Activated CD4-positive, alpha-beta memory T cell treated with anti-CD3 and anti-CD28 coated beads for 36 hours (primary cell): ENCODE measurements around the gene RAP1GAP. TPM values are rescaled to one million over a fixed set of nuclear protein-coding genes. Genes with fewer than 3 reads are reported as not detected.
"Not testable (repeated sequence)": the region's sequence is repeated elsewhere in the genome, so short reads cannot be mapped to it uniquely, and the experiment has no call there.

Source experiments
- CTCF ChIA-PET: fragments of 350-600 bp; sonication (Branson Sonifier 250); formaldehyde crosslinking; loops from one replicate; lab custom pipeline; 2021; ENCODE audit warnings: antibody characterized with exemption, inconsistent platforms; lab: Charles Lee
- POLR2A ChIA-PET: fragments of 350-600 bp; sonication (Branson Sonifier 250); formaldehyde crosslinking; loops from one replicate; lab custom pipeline; 2021; ENCODE audit warnings: antibody characterized with exemption; lab: Charles Lee
- DNase-seq: peaks from one replicate; pipeline ENCODE4 v3.0.0-alpha.2; 2020
- H3K27ac Mint-ChIP-seq: one replicate; pipeline ENCODE4 v1.8.0; 2021; ENCODE audit warnings: mixed read lengths
- H3K27me3 Mint-ChIP-seq: one replicate; pipeline ENCODE4 v1.8.0; 2021; ENCODE audit warnings: mixed read lengths
- H3K36me3 Mint-ChIP-seq: one replicate; pipeline ENCODE4 v1.8.0; 2021; ENCODE audit warnings: mixed read lengths
- H3K4me1 Mint-ChIP-seq: one replicate; pipeline ENCODE4 v1.8.0; 2021; ENCODE audit warnings: low read depth, mixed read lengths
- H3K4me3 Mint-ChIP-seq: one replicate; pipeline ENCODE4 v1.8.0; 2021; ENCODE audit warnings: mild to moderate bottlenecking, mixed read lengths
- H3K9me3 Mint-ChIP-seq: one replicate; pipeline ENCODE4 v1.8.0; 2021; ENCODE audit warnings: mixed read lengths
- intact Hi-C: fragments of 100-400 bp; cut with micrococcal nuclease; formaldehyde crosslinking; loops from one replicate; pipeline ENCODE4 v1.15.1; 2023
- total RNA-seq, 2 experiments: library from RNA; stranded (reverse); gene quantifications; one replicate each; pipeline ENCODE4 v1.2.3, GENCODE V29; 2021

The RAP1GAP gene
- total RNA-seq, 2 experiments from 2014 or later, result 1.1 to 1.7 TPM

DNA sequence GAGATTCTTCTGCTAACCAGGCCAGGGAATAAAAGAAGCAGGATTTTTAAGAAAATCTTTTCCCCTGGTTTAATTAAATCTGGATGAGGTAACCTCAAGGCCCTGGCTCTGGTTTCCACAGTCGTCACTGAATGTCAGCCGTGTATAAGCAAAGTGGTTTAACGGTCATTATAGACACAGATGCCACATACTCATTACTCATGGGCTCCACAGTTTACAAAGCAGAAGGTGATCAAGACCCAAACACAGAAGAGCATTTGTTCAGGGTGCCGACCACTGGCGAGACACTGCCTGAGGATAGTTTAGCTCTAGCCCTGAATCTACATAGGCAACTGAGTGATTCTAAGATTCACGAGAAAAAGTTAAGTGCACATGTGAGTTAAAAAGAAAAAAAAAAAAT lies 27.8 kb upstream of the RAP1GAP start:
- H3K36me3 Mint-ChIP-seq, result peaks cover 49% of the 10 kb centered on the region
- intact Hi-C loops, result no loop called here

DNA sequence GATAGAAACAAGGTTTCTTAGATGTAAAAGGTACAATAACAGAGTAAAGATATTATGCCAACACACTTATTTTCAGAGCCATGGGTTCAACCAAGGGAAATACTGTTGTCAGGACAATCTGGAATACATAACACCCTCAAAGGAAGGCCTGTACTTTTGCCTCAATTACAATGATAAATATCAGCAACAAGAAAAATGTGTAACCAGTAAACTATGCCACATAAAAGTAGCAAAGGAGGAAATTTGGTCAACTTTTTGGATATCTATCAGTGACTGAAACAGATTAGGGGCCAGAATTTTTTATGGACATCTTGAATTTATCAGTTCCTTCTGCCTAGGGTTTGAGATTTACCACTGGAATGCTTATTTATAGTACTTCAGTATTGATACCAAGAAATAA lies 24.6 kb upstream of the RAP1GAP start:
- Mint-ChIP-seq H3K27me3 (no peaks in the 10 kb centered on the region), H3K4me1 (no peaks in the 10 kb centered on the region), H3K9me3 (no peaks in the 10 kb centered on the region), H3K27ac (no peak overlapping the region), H3K36me3 (peaks cover 45% of the 10 kb centered on the region), H3K4me3 (no peak overlapping the region)
- DNase-seq, result no peak
- CTCF ChIA-PET, result no interaction called here
- POLR2A ChIA-PET, result no interaction called here
- intact Hi-C loops, result no loop called here

More for the DNA sequence above, 27.8 kb upstream of the RAP1GAP start:
- no peaks in the 10 kb centered on the region for H3K9me3 Mint-ChIP-seq
- CTCF ChIA-PET, result no interaction called here
- H3K27ac Mint-ChIP-seq, result no peak overlapping the region
- no peaks in the 10 kb centered on the region for H3K27me3 Mint-ChIP-seq
- POLR2A ChIA-PET, result no interaction called here
- no peak overlapping the region for H3K4me3 Mint-ChIP-seq
- H3K4me1 Mint-ChIP-seq, result no peaks in the 10 kb centered on the region
- DNase-seq, result no peak

DNA sequence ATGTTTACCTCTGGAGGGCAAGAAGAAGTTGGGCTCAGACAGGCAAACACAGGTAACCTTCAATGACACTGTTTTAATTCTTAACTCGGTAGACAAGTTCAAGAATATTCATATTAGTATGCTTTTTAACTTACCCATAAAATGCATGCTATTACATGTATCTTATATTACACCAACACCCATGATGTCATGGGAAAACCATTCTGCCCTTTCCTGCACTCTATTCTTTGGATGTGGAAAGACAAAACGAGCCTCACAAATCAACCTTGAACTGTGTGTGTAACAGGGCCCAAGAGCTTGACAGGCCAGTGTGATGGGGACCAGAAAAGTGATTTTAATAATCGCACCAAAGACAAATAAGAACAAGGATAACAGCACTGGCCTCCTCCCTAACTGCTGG lies 22.6 kb upstream of the RAP1GAP start:
- no peaks in the 10 kb centered on the region for H3K27me3 Mint-ChIP-seq
- no peaks in the 10 kb centered on the region for H3K4me1 Mint-ChIP-seq
- H3K4me3 Mint-ChIP-seq, result no peak overlapping the region
- intact Hi-C loops, result no loop called here
- H3K9me3 Mint-ChIP-seq, result no peaks in the 10 kb centered on the region
- H3K36me3 Mint-ChIP-seq, result peaks cover 55% of the 10 kb centered on the region
- H3K27ac Mint-ChIP-seq, result no peak overlapping the region
- CTCF ChIA-PET, result no interaction called here
- POLR2A ChIA-PET, result no interaction called here
- DNase-seq, result no peak

DNA sequence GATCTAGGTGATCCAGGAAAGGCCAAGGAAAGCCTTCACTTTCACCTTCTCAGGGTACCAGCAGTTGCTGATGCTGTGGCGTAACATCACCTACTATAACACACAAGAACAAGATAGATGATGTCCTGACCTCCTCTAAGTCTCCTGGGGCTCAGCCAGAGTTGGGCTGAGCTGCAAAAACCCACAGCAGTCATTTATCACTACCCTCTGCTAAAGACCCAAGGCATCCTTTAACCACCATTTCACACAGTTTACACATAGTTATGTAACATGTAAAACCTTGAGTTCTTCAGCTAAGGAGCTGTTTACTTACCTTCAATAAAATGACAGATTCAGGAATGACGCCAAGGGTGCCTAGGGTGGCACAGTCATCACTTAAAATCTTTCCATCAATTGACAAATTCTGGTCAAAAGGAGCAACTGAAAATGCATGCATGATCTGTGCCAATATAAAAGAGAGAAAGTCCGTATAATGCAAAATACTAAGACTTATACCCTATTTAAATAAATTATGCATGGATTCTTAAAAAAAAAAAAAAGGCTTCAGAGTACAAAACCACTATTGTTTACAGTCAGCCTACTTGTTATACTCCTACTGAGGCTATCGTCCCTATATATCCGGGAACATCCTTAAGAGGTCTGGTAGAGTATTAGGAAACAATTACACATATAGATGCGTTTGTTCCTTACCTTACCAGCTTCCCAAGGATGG lies 20.7 kb upstream of the RAP1GAP start:
- Mint-ChIP-seq H3K9me3 (no peaks in the 10 kb centered on the region), H3K4me1 (no peaks in the 10 kb centered on the region), H3K4me3 (no peak overlapping the region), H3K27ac (no peak overlapping the region), H3K27me3 (no peaks in the 10 kb centered on the region), H3K36me3 (peaks cover 70% of the 10 kb centered on the region)
- no peak for DNase-seq
- intact Hi-C loops, result no loop called here
- POLR2A ChIA-PET, result no interaction called here
- CTCF ChIA-PET, result no interaction called here

DNA sequence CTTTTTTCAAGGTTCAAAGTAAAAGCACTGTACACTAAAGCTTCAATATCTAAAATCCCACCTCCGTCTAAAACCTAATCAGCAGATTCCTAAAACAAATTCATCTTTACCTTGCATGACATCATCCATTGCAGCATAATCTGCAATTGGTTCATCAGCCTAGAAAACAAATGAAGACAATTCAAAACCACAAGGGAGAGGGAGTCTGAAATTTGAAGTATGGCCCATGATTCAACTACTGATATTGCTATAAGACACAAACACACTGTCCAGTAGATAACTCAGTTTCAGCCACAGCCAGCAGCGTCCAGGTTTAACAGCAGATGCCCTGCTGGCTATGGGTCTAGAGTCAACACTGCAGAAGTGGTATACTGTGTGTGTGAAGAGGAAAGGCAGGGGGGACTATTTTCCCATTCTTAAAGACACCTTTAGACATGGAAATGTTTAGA lies 17.9 kb upstream of the RAP1GAP start:
- H3K4me1 Mint-ChIP-seq, result no peaks in the 10 kb centered on the region
- H3K9me3 Mint-ChIP-seq, result no peaks in the 10 kb centered on the region
- no peak overlapping the region for H3K4me3 Mint-ChIP-seq
- ChIA-PET POLR2A (no interaction called here), CTCF (no interaction called here)
- H3K27ac Mint-ChIP-seq, result no peak overlapping the region
- DNase-seq, result no peak
- no peaks in the 10 kb centered on the region for H3K27me3 Mint-ChIP-seq
- peaks cover 62% of the 10 kb centered on the region for H3K36me3 Mint-ChIP-seq
- intact Hi-C loops, result no loop called here

DNA sequence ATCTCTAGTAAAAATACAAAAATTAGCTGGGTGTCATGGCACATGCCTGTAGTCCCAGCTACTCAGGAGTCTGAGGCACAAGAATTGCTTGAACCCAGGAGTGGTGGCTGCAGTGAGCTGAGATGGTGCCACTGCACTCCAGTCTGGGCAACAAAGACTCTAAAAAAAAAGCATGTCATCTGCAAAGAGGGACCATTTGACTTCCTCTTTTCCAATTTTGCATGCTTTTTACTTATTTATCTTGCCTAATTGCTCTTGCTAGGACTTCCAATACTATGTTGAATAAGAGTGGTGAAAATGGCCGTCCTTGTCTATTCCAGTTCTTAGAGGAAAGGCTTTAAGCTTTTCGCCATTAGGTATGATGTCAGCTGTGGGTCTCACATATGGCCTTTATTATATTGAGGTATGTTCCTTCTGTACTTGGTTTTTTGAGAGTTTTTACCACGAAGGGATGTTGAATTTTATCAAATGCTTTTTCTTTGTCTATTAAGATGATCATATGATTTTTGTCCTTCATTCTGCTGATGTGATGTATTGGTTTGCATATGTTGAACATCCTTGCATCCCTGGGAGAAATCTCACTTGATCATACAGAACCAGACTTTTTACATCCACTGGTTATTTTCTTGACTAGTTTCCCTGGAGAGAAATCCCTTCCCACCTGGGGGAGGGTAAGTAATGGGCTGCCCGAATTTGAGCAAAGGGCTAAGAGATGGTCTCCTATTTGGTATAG lies 17.0 kb upstream of the RAP1GAP start:
- no peak for DNase-seq
- CTCF ChIA-PET, result no interaction called here
- intact Hi-C loops, result no loop called here
- Mint-ChIP-seq H3K4me3 (no peak overlapping the region), H3K4me1 (peaks cover 4% of the 10 kb centered on the region), H3K36me3 (peaks cover 57% of the 10 kb centered on the region), H3K27ac (no peak overlapping the region), H3K9me3 (no peaks in the 10 kb centered on the region), H3K27me3 (no peaks in the 10 kb centered on the region)
- POLR2A ChIA-PET, result no interaction called here

DNA sequence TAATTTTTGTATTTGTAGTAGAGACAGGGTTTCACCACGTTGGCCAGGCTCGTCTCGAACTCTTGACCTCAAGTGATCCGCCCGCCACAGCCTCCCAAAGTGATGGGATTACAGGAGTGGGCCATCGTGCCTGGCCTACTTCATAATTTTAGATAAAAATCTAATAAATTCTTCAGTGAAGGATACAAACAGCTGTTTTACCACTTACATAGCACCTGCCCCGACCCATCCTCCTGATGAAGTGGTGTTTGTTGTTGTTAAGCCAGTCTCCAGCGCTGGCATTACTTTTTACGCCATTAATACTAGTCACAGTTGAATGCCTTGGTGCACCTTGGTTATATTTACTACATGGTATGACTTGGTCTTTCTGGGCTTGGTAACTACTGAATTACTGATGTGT lies 12.3 kb upstream of the RAP1GAP start:
- no peak for DNase-seq
- ChIA-PET CTCF (no interaction called here), POLR2A (no interaction called here)
- H3K27ac Mint-ChIP-seq, result peak overlapping the region; percentile 56
- no peaks in the 10 kb centered on the region for H3K9me3 Mint-ChIP-seq
- intact Hi-C loops, result no loop called here
- peaks cover 8% of the 10 kb centered on the region for H3K4me1 Mint-ChIP-seq
- no peak overlapping the region for H3K4me3 Mint-ChIP-seq
- H3K36me3 Mint-ChIP-seq, result peaks cover 44% of the 10 kb centered on the region
- no peaks in the 10 kb centered on the region for H3K27me3 Mint-ChIP-seq

DNA sequence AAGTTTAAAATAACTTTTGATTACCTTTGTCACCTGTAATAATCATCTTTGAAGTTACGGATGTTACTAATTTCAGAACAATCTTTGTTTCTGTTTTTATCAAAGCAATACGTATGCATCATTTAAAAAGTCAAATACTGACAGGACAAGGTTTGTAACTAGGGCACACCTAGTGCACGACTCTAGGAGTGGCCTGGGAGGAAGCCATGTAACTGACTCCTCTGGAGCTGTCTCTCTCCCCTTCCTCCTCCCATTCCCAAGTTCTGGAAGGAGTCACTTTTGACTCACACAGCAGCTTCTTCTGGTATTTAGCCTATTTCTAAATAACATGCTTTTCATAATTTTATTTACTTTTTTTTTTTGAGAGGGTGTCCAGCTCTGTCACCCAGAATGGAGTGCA lies 11.8 kb upstream of the RAP1GAP start:
- ChIA-PET POLR2A (interaction anchor here (0.7 kb wide), 1 partner anchor 102 kb away, joined by 3 read pairs; no protein-coding TSS in a partner anchor), CTCF (no interaction called here)
- peaks cover 39% of the 10 kb centered on the region for H3K36me3 Mint-ChIP-seq
- peaks cover 8% of the 10 kb centered on the region for H3K4me1 Mint-ChIP-seq
- intact Hi-C loops, result no loop called here
- H3K27me3 Mint-ChIP-seq, result no peaks in the 10 kb centered on the region
- no peaks in the 10 kb centered on the region for H3K9me3 Mint-ChIP-seq
- H3K27ac Mint-ChIP-seq, result no peak overlapping the region
- no peak for DNase-seq
- no peak overlapping the region for H3K4me3 Mint-ChIP-seq

DNA sequence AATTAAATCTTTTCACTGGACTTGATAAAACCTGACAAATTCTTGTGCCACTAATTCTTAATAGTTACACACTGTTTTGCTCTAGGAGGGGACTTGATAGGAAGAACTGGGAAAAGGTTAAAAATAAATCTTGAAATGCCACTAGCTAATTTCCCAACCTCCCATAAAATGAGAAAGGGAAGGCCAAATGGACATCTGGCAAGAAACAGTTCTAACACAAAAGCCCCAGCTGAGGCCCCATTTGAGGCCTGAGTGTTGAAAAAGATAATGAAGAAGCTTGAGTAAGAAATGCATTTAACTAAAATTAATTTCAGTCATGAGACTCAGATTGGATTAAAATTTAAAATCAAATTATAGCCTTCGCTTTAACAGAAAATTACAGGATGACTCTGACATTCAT lies 11.2 kb upstream of the RAP1GAP start:
- H3K9me3 Mint-ChIP-seq, result no peaks in the 10 kb centered on the region
- H3K27ac Mint-ChIP-seq, result peak overlapping the region; percentile 4
- H3K4me1 Mint-ChIP-seq, result peaks cover 8% of the 10 kb centered on the region
- CTCF ChIA-PET, result no interaction called here
- POLR2A ChIA-PET, result interaction anchor here (0.7 kb wide), 1 partner anchor 102 kb away, joined by 3 read pairs; no protein-coding TSS in a partner anchor
- H3K4me3 Mint-ChIP-seq, result no peak overlapping the region
- H3K36me3 Mint-ChIP-seq, result peaks cover 35% of the 10 kb centered on the region
- DNase-seq, result no peak
- intact Hi-C loops, result no loop called here
- H3K27me3 Mint-ChIP-seq, result no peaks in the 10 kb centered on the region

DNA sequence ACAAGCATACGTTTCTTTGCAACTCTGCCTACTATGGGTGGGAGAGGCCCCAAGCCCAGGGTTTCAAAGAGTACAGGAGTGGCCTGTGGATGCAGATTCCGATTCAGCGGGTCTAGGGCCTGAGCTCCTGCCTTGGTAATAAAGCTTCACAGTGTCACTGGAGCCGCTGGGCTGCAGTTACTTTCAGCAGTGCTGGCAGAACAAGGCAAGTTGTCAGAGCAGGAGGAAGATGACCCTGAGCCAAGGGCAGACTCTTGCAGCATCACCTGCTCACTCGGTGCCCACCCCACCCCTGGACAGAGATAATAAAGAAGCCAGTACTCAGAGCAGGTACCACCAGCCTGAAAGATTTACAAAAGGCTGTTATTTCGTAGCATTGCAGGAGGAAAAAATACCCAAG lies 8.0 kb upstream of the RAP1GAP start:
- Mint-ChIP-seq H3K9me3 (no peaks in the 10 kb centered on the region), H3K4me1 (peaks cover 12% of the 10 kb centered on the region), H3K4me3 (no peak overlapping the region), H3K36me3 (peaks cover 16% of the 10 kb centered on the region), H3K27me3 (no peaks in the 10 kb centered on the region), H3K27ac (no peak overlapping the region)
- intact Hi-C loops, result no loop called here
- no peak for DNase-seq
- ChIA-PET POLR2A (no interaction called here), CTCF (no interaction called here)

DNA sequence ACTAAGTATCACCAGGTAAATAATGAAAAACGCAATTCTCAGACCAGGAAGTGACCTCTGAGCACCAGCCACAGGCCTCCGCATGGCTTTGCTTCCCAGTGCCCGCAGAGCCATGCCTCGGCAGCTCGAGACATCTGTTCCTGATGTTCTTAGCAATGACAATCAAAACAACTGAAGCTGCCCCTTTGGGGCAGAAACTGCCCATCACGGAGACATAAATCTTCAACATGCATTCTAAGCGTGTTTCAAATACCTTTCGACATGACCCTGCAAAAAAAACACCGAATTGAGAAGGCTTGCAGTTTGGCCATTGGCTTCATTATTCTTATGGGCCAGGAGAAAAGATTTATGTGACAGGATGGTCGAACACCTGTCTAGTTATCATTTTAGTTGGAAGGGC lies 5.8 kb upstream of the RAP1GAP start:
- H3K36me3 Mint-ChIP-seq, result peaks cover 12% of the 10 kb centered on the region
- CTCF ChIA-PET, result no interaction called here

DNA sequence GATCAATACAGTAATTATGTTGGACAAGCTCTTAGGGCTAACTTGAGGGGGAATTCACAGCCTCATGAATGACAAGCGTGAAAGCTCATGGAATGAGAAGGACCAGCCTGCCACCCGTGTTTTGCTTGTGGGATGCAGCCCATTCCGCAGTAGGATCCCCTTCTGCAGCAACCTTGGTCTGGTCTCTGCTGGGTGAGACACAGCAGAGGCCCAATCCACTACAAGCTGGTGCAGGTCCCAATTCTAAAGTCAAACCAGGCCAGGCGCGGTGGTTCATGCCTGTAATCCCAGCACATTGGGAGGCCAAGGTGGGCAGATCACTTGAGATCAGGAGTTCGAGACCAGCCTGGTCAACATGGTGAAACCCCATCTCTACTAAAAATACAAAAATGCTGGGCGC lies 4.7 kb upstream of the RAP1GAP start:
- H3K27me3 Mint-ChIP-seq, H3K27ac Mint-ChIP-seq, DNase-seq, intact Hi-C loops, H3K36me3 Mint-ChIP-seq, H3K9me3 Mint-ChIP-seq, CTCF ChIA-PET, H3K4me3 Mint-ChIP-seq, POLR2A ChIA-PET: not testable (repeated sequence)
- H3K4me1 Mint-ChIP-seq, result peaks cover 10% of the 10 kb centered on the region

More for the DNA sequence above, 5.8 kb upstream of the RAP1GAP start:
- no peak for DNase-seq
- intact Hi-C loops, result no loop called here
- no peak overlapping the region for H3K4me3 Mint-ChIP-seq
- no peaks in the 10 kb centered on the region for H3K27me3 Mint-ChIP-seq
- POLR2A ChIA-PET, result no interaction called here
- no peaks in the 10 kb centered on the region for H3K9me3 Mint-ChIP-seq
- H3K27ac Mint-ChIP-seq, result no peak overlapping the region
- peaks cover 5% of the 10 kb centered on the region for H3K4me1 Mint-ChIP-seq
